HepG2 (cell line): ENCODE results near the gene PMM2. TPM values are rescaled to one million over a fixed set of nuclear protein-coding genes. Genes with fewer than 3 reads are reported as not detected.

Experiments
- ATAC-seq: fragments of 200-7000 bp; cut with Tn5 transposase; 3 replicates; pipeline ENCODE4 v1.9.1; 2020; ENCODE audit warnings: mild to moderate bottlenecking, moderate library complexity
- BruUV-seq: library from RNA; stranded (reverse); fragments of 400-500 nt; replicated peaks from 2 replicates; lab custom pipeline; 2021; lab: Mats Ljungman, UMichigan
- CTCF ChIA-PET: fragments of 300-600 bp; formaldehyde crosslinking; extraction: SDS; loops from one replicate; lab custom pipeline; 2021; ENCODE audit warnings: low total read pairs, inconsistent platforms, low intra/inter-chr PET ratio; lab: Yijun Ruan, JAX
- POLR2A ChIA-PET: fragments of 350-600 bp; sonication (Branson Sonifier 250); formaldehyde crosslinking; loops from one replicate; lab custom pipeline; 2020; ENCODE audit warnings: antibody characterized with exemption, inconsistent platforms; lab: Yijun Ruan, JAX
- DNase-seq: peaks from one replicate; pipeline ENCODE4 v3.0.0-alpha.2; 2015; ENCODE audit warnings: low spot score
- FAIRE-seq: peaks from 3 replicates; lab custom pipeline; 2011; peaks lifted over from hg19 to GRCh38; lab: Jason Lieb, UNC
- H2AFZ ChIP-seq: one replicate; pipeline ENCODE4 v1.6.1; 2011; ENCODE audit warnings: low read length, inconsistent platforms
- H3K27ac ChIP-seq: fragments of 300-600 bp; 3 replicates; pipeline ENCODE4 v1.8.0; 2011; ENCODE audit warnings: mixed run types, mild to moderate bottlenecking, mixed read lengths, low read length, inconsistent platforms; ENCODE audit not compliant: insufficient read depth; ENCODE audit errors: extremely low read length
- H3K27me3 ChIP-seq, 2 experiments: fragments of 200-600 bp in 1 of 2; 2 replicates in 1 of 2; 3 replicates in 1 of 2; pipeline versions ENCODE4 v1.6.0 to v1.8.0; 2011; ENCODE audit warnings: low read length in 2 of 2, mild to moderate bottlenecking in 2 of 2, moderate library complexity in 2 of 2, inconsistent platforms in 1 of 2; ENCODE audit not compliant: insufficient read depth in 2 of 2, control insufficient read depth in 1 of 2
- H3K36me3 ChIP-seq, 2 experiments: fragments of 200-600 bp in 1 of 2; replicated peaks in 1 of 2; 2 replicates in 1 of 2; 3 replicates in 1 of 2; pipeline versions ENCODE4 v1.5.1 to v1.8.0; 2011; ENCODE audit warnings: low read length in 2 of 2, inconsistent platforms in 1 of 2; ENCODE audit not compliant: insufficient read depth in 2 of 2, control insufficient read depth in 1 of 2
- H3K4me1 ChIP-seq: 2 replicates; pipeline ENCODE4 v1.5.1; 2012; ENCODE audit warnings: low read length, inconsistent platforms; ENCODE audit not compliant: insufficient read depth
- H3K4me2 ChIP-seq: 2 replicates; pipeline ENCODE4 v1.6.0; 2011; ENCODE audit warnings: low read depth, low read length, inconsistent platforms
- H3K4me3 ChIP-seq, 3 experiments: fragments of 200-600 bp in 1 of 3; sonication (generic), shearing (Covaris generic) in 1 of 3; replicated peaks in 1 of 3; 2 replicates each; pipeline ENCODE4 v1.5.1; 2011 to 2016; ENCODE audit warnings: low read length in 3 of 3, inconsistent platforms in 2 of 3, low read depth in 2 of 3, mild to moderate bottlenecking in 2 of 3, control low read depth in 1 of 3, mixed read lengths in 1 of 3; ENCODE audit not compliant: insufficient read depth in 1 of 3
- H3K79me2 ChIP-seq: one replicate; pipeline ENCODE4 v1.6.1; 2011; ENCODE audit warnings: low read length, inconsistent platforms; ENCODE audit not compliant: insufficient read depth
- H3K9ac ChIP-seq: 2 replicates; pipeline ENCODE4 v1.6.0; 2011; ENCODE audit warnings: mild to moderate bottlenecking, low read depth, low read length, inconsistent platforms; ENCODE audit not compliant: insufficient read depth
- H3K9me3 ChIP-seq: 2 replicates; pipeline ENCODE4 v1.5.1; 2012; ENCODE audit warnings: mild to moderate bottlenecking, low read length
- H4K20me1 ChIP-seq: 2 replicates; pipeline ENCODE4 v1.6.0; 2011; ENCODE audit warnings: inconsistent platforms, mild to moderate bottlenecking, low read length, moderate library complexity; ENCODE audit not compliant: insufficient read depth
- AGO1 ChIP-seq: fragments of 200-400 bp; formaldehyde crosslinking; IDR thresholded peaks from 2 replicates; pipeline ENCODE4 v1.6.1; 2017; ENCODE audit warnings: mild to moderate bottlenecking, low read depth, low read length, moderate library complexity; ENCODE audit not compliant: poor library complexity, severe bottlenecking
- AGO2 ChIP-seq: fragments of 200-400 bp; formaldehyde crosslinking; optimal IDR thresholded peaks from 2 replicates; pipeline ENCODE3; 2017; ENCODE audit warnings: mild to moderate bottlenecking, low read depth, low read length, moderate library complexity
- FOXK1 ChIP-seq: sonication (generic); formaldehyde crosslinking; IDR thresholded peaks from 2 replicates; pipeline ENCODE4 v1.4.0; 2020; ENCODE audit warnings: low read depth, missing genetic modification reagents, borderline replicate concordance
- HNRNPL ChIP-seq: fragments of 200-400 bp; formaldehyde crosslinking; IDR thresholded peaks from 2 replicates; pipeline ENCODE4 v1.6.1; 2017; ENCODE audit warnings: mild to moderate bottlenecking, low read depth, low read length
- KLF9 ChIP-seq: IDR thresholded peaks from 2 replicates; pipeline ENCODE4 v1.6.1; 2016; ENCODE audit warnings: low read depth
- MED1 ChIP-seq: sonication (generic); formaldehyde crosslinking; IDR thresholded peaks from 2 replicates; pipeline ENCODE4 v1.4.0; 2020; ENCODE audit warnings: missing genetic modification reagents
- MXI1 ChIP-seq: IDR thresholded peaks from 3 replicates; pipeline ENCODE4 v1.6.1; 2012; ENCODE audit warnings: low read depth, low read length, inconsistent platforms, borderline replicate concordance
- POLR2A ChIP-seq, 2 experiments: IDR thresholded peaks; 2 replicates each; pipeline ENCODE4 v1.6.1; 2011; ENCODE audit warnings: low read depth in 2 of 2, low read length in 2 of 2, mild to moderate bottlenecking in 1 of 2, moderate library complexity in 1 of 2; ENCODE audit not compliant: insufficient read depth in 1 of 2
- POLR2AphosphoS5 ChIP-seq: IDR thresholded peaks from 2 replicates; pipeline ENCODE4 v1.6.1; 2012; ENCODE audit warnings: low read depth, low read length
- RBM22 ChIP-seq: fragments of 200-400 bp; formaldehyde crosslinking; optimal IDR thresholded peaks from 2 replicates; pipeline ENCODE3; 2017; ENCODE audit warnings: mild to moderate bottlenecking, low read length, moderate library complexity
- SALL1 ChIP-seq: sonication (generic); formaldehyde crosslinking; IDR thresholded peaks from 2 replicates; pipeline ENCODE4 v1.8.0; 2022; ENCODE audit warnings: mild to moderate bottlenecking, missing genetic modification reagents
- SATB2 ChIP-seq: sonication (generic); formaldehyde crosslinking; IDR thresholded peaks from 2 replicates; pipeline ENCODE4 v1.5.0; 2020; ENCODE audit warnings: missing genetic modification reagents
- TAF1 ChIP-seq: sonication (generic); formaldehyde crosslinking; IDR thresholded peaks from 2 replicates; pipeline ENCODE4 v1.4.0; 2020; ENCODE audit warnings: missing genetic modification reagents
- ZNF616 ChIP-seq: sonication (generic); formaldehyde crosslinking; IDR thresholded peaks from 2 replicates; pipeline ENCODE4 v1.5.0; 2020; ENCODE audit warnings: low read depth, mild to moderate bottlenecking, missing genetic modification reagents
- ZNF75D ChIP-seq: sonication (generic); formaldehyde crosslinking; IDR thresholded peaks from 2 replicates; pipeline ENCODE4 v1.8.1; 2023; ENCODE audit warnings: missing genetic modification reagents, mild to moderate bottlenecking, borderline replicate concordance
- ZNF768 ChIP-seq: sonication (generic); formaldehyde crosslinking; IDR thresholded peaks from 2 replicates; pipeline ENCODE4 v1.4.0; 2020; ENCODE audit warnings: missing genetic modification reagents
- ZNF775 ChIP-seq: sonication (generic); formaldehyde crosslinking; IDR thresholded peaks from 2 replicates; pipeline ENCODE4 v1.4.0; 2020; ENCODE audit warnings: missing genetic modification reagents, mild to moderate bottlenecking, moderate library complexity, borderline replicate concordance
- ZSCAN22 ChIP-seq: sonication (generic); formaldehyde crosslinking; IDR thresholded peaks from 2 replicates; pipeline ENCODE4 v1.4.0; 2020; ENCODE audit warnings: mild to moderate bottlenecking, missing genetic modification reagents
- WGBS: methylation state at CpG from one replicate; pipeline ENCODE4 v1.1.6; 2017; ENCODE audit warnings: low lambda C conversion rate; 5-methylcytosine and 5-hydroxymethylcytosine counted together
- in situ Hi-C: cut with HindIII; loops from 2 replicates; pipeline ENCODE4 v1.10.0; 2017; ENCODE audit warnings: low pct_unique_long_range_greater_than_20kb; ENCODE audit not compliant: extremely low pct_ligation_motif_present
- intact Hi-C: fragments of 100-400 bp; cut with micrococcal nuclease; formaldehyde crosslinking; loops from one replicate; pipeline ENCODE4 v1.10.0; 2022; ENCODE audit not compliant: unreplicated experiment
- polyA plus RNA-seq, 8 experiments: library from polyadenylated mRNA; depleted of rRNA in 3 of 8; stranded (reverse) in 7 of 8; unstranded in 1 of 8; fragments of >200 nt; fragmentation: Illumina TruSeq in 4 of 8; extraction: Trizol in 4 of 8; gene quantifications; 2 replicates each; pipeline versions ENCODE4 v1.2.1 to v1.2.3, GENCODE V29; 2011 to 2016; ENCODE audit warnings: low read depth in 4 of 8, missing spikeins in 1 of 8, mixed read lengths in 1 of 8; ENCODE audit not compliant: insufficient read depth in 1 of 8
- total RNA-seq, 5 experiments: library from RNA; depleted of rRNA; stranded (reverse); fragments of >200 nt; fragmentation: Illumina TruSeq; extraction: Trizol; gene quantifications; 2 replicates each; pipeline ENCODE4 v1.2.3, GENCODE V29; 2016; ENCODE audit warnings: low read depth in 1 of 5
- TF ChIP-seq, protein P1 (sequence below): IDR thresholded peaks from 2 replicates; pipeline ENCODE4 v1.6.1; 2018; ENCODE audit warnings: missing genetic modification reagents, mild to moderate bottlenecking, missing compliant biosample characterization
- TF ChIP-seq, protein P2 (sequence below): sonication (generic); formaldehyde crosslinking; IDR thresholded peaks from 2 replicates; pipeline ENCODE4 v1.5.1; 2020; ENCODE audit warnings: missing genetic modification reagents, mild to moderate bottlenecking, borderline replicate concordance
- TF ChIP-seq, protein P3 (sequence below), 2 experiments: fragments of 450-650 bp in 1 of 2; sonication (generic) in 1 of 2; formaldehyde crosslinking; IDR thresholded peaks; 2 replicates each; pipeline versions ENCODE4 v1.5.0 to v1.8.0; 2020 to 2022; ENCODE audit warnings: mild to moderate bottlenecking in 1 of 2, missing genetic modification reagents in 1 of 2

The PMM2 gene
- total and polyA plus RNA-seq, 2 of the 13 experiments (the other 11 are each of a cell fraction or from before 2014, with no cell fraction given) = 52.2 to 93.7 TPM

GRCh38 chr16:8847623-8848022 is 50.0 kb downstream of the PMM2 start:
- Histone ChIP-seq H3K9me3 (no peaks in the 10 kb centered on the region), H3K4me3 (no peak overlapping the region), H3K36me3 (peaks cover 38 to 65% of the 10 kb centered on the region in 2 experiments), H4K20me1 (peaks cover 67% of the 10 kb centered on the region), H3K27ac (no peak overlapping the region), H3K79me2 (peaks cover 22% of the 10 kb centered on the region), H3K9ac (no peak overlapping the region), H3K4me2 (no peak overlapping the region), H3K27me3 (no peaks in the 10 kb centered on the region), H2AFZ (no peak overlapping the region), H3K4me1 (peaks cover 31% of the 10 kb centered on the region)
- WGBS = 98% methylated on average over 15 of the region's 15 CpGs
- no peak for DNase-seq
- in situ Hi-C loops (no loop called here), intact Hi-C loops (no loop called here)
- no TSS peak for BruUV-seq
- FAIRE-seq = no peak
- ChIA-PET POLR2A (no interaction called here), CTCF (no interaction called here)
- TF ChIP-seq MED1 (CRISPR knock-in tag) (no peak), ZNF768 (CRISPR knock-in tag) (peak; percentile 16; the same call in 1 of the 2 replicates), POLR2AphosphoS5 (peak; percentile 28), AGO2 (peak; percentile 70), SALL1 (CRISPR knock-in tag) (no peak), ZNF775 (no peak), ZNF75D (CRISPR knock-in tag) (no peak), TAF1 (CRISPR knock-in tag) (no peak), SATB2 (CRISPR knock-in tag) (no peak), POLR2A (IDR thresholded peaks at IDR 0.05; ENCODE audit: insufficient read depth in 1 of 2, low read depth in 2 of 2, low read length in 2 of 2) (peak in 1 of 2 experiments; percentile 29; a peak in 2 of 4 replicates), FOXK1 (CRISPR knock-in tag) (no peak), HNRNPL (no peak), KLF9 (CRISPR knock-in tag) (no peak), AGO1 (peak; percentile 33), MXI1 (no peak), RBM22 (peak; percentile 56), ZSCAN22 (no peak), ZNF616 (no peak)
- TF ChIP-seq, protein P1, sequence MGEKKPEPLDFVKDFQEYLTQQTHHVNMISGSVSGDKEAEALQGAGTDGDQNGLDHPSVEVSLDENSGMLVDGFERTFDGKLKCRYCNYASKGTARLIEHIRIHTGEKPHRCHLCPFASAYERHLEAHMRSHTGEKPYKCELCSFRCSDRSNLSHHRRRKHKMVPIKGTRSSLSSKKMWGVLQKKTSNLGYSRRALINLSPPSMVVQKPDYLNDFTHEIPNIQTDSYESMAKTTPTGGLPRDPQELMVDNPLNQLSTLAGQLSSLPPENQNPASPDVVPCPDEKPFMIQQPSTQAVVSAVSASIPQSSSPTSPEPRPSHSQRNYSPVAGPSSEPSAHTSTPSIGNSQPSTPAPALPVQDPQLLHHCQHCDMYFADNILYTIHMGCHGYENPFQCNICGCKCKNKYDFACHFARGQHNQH (CRISPR knock-in tag) = no peak
- TF ChIP-seq, protein P2, sequence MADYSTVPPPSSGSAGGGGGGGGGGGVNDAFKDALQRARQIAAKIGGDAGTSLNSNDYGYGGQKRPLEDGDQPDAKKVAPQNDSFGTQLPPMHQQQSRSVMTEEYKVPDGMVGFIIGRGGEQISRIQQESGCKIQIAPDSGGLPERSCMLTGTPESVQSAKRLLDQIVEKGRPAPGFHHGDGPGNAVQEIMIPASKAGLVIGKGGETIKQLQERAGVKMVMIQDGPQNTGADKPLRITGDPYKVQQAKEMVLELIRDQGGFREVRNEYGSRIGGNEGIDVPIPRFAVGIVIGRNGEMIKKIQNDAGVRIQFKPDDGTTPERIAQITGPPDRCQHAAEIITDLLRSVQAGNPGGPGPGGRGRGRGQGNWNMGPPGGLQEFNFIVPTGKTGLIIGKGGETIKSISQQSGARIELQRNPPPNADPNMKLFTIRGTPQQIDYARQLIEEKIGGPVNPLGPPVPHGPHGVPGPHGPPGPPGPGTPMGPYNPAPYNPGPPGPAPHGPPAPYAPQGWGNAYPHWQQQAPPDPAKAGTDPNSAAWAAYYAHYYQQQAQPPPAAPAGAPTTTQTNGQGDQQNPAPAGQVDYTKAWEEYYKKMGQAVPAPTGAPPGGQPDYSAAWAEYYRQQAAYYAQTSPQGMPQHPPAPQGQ (CRISPR knock-in tag) = no peak
- TF ChIP-seq, protein P3, sequence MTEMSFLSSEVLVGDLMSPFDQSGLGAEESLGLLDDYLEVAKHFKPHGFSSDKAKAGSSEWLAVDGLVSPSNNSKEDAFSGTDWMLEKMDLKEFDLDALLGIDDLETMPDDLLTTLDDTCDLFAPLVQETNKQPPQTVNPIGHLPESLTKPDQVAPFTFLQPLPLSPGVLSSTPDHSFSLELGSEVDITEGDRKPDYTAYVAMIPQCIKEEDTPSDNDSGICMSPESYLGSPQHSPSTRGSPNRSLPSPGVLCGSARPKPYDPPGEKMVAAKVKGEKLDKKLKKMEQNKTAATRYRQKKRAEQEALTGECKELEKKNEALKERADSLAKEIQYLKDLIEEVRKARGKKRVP (CRISPR knock-in tag; IDR thresholded peaks at IDR 0.05) = no peak
- ATAC-seq = no peak
